Right lung (tissue), 10 donors: ENCODE measurements around the gene GDF7. TPM values are rescaled to one million over a fixed set of nuclear protein-coding genes. Genes with fewer than 3 reads are reported as not detected.

Experiments used
- DNase-seq, 2 donors: peaks; one replicate each; pipeline ENCODE4 v3.0.0-alpha.2; 2013
- long read RNA-seq, 8 donors: transcript quantifications; one replicate each; lab custom pipeline, GENCODE V29; 2026
- polyA plus RNA-seq, 5 donors: library from polyadenylated mRNA; unstranded; fragments of 120-200 nt; gene quantifications; one replicate each; pipeline versions ENCODE4 v1.2.1 to v1.2.3, GENCODE V29; 2013; ENCODE audit warnings: inconsistent platforms in 1 of 5, low replicate concordance in 1 of 5; ENCODE audit not compliant: insufficient read length in 5 of 5, insufficient read depth in 1 of 5

GDF7 gene
- under 1 TPM; 0.16 to 0.40 (median 0.36) TPM for polyA plus RNA-seq
- long read RNA-seq, donor 1, result 0 reads
- long read RNA-seq, donor 2, result 0 reads
- long read RNA-seq, donor 3, result 0 reads
- long read RNA-seq, donor 4, result 0 reads
- long read RNA-seq, donor 5, result 0 reads
- long read RNA-seq, donor 6, result 0 reads
- long read RNA-seq, donor 7, result 0 reads
- long read RNA-seq, donor 8, result 0 reads

GRCh38 chr2:20666304-20667150 lies at the start of gene GDF7:
TSS of gene GDF7 (plus strand) at chr2:20667144. CDS start at chr2:20667240, 96 bp downstream.
- DNase-seq, result no peak

GRCh38 chr2:20617892-20618467 lies 49.0 kb upstream of the GDF7 start:
- peak; percentile 96 to 97 for DNase-seq

GRCh38 chr2:20618468-20618885 lies 48.5 kb upstream of the GDF7 start:
- DNase-seq, result no peak

GRCh38 chr2:20618886-20619521 lies 47.9 kb upstream of the GDF7 start:
- no peak for DNase-seq

- DNase-seq, result no peak
Measured at GRCh38 chr2:20619624-20620024, 47.3 kb upstream of the GDF7 start.

- DNase-seq, result no peak
Measured at GRCh38 chr2:20620271-20620681, 46.7 kb upstream of the GDF7 start.

- DNase-seq, result no peak
Measured at GRCh38 chr2:20620696-20621365, 46.1 kb upstream of the GDF7 start.

- no peak for DNase-seq
Measured at GRCh38 chr2:20621366-20622295, 45.3 kb upstream of the GDF7 start.

GRCh38 chr2:20622296-20622686 lies 44.7 kb upstream of the GDF7 start:
- DNase-seq, result no peak

- no peak for DNase-seq
Measured at GRCh38 chr2:20622731-20623130, 44.2 kb upstream of the GDF7 start.

- no peak for DNase-seq
Measured at GRCh38 chr2:20623241-20623640, 43.7 kb upstream of the GDF7 start.

GRCh38 chr2:20623741-20624155 lies 43.2 kb upstream of the GDF7 start:
- no peak for DNase-seq

- no peak for DNase-seq
Measured at GRCh38 chr2:20624156-20624883, 42.6 kb upstream of the GDF7 start.

GRCh38 chr2:20624884-20625485 lies 42.0 kb upstream of the GDF7 start:
- DNase-seq, result no peak

GRCh38 chr2:20625491-20626391 lies 41.2 kb upstream of the GDF7 start:
- no peak for DNase-seq

- DNase-seq, result no peak
Measured at GRCh38 chr2:20626392-20626697, 40.6 kb upstream of the GDF7 start.

- no peak for DNase-seq
Measured at GRCh38 chr2:20626698-20627513, 40.0 kb upstream of the GDF7 start.
